HepG2 (cell line): ENCODE data around the gene ADI1. TPM values are rescaled to one million over a fixed set of nuclear protein-coding genes. Genes with fewer than 3 reads are reported as not detected.

Experiments
- ATF7 ChIP-seq, 2 experiments: fragments of 450-650 bp in 1 of 2; sonication (generic) in 1 of 2; formaldehyde crosslinking in 1 of 2; IDR thresholded peaks; 2 replicates each; pipeline versions ENCODE4 v1.4.0 to v1.6.1; 2016 to 2020; ENCODE audit warnings: antibody characterized with exemption in 1 of 2, mild to moderate bottlenecking in 1 of 2, missing genetic modification reagents in 1 of 2
- CERS6 ChIP-seq: sonication (generic); formaldehyde crosslinking; IDR thresholded peaks from 2 replicates; pipeline ENCODE4 v1.5.0; 2020; ENCODE audit warnings: missing genetic modification reagents
- DMAP1 ChIP-seq: IDR thresholded peaks from 2 replicates; pipeline ENCODE4 v1.6.1; 2016
- GABPA ChIP-seq, 2 experiments: IDR thresholded peaks; 2 replicates each; pipeline ENCODE4 v1.6.1; 2011 to 2016; ENCODE audit warnings: low read depth in 2 of 2, low read length in 1 of 2, missing biosample characterization in 1 of 2, missing genetic modification characterization in 1 of 2
- GTF3A ChIP-seq: sonication (generic); formaldehyde crosslinking; conservative IDR thresholded peaks from 2 replicates; pipeline ENCODE4 v1.4.0; 2020; ENCODE audit warnings: mild to moderate bottlenecking, missing genetic modification reagents
- HMG20A ChIP-seq: IDR thresholded peaks from 2 replicates; pipeline ENCODE4 v1.6.1; 2016; ENCODE audit warnings: borderline replicate concordance
- MLXIP ChIP-seq: sonication (generic); formaldehyde crosslinking; IDR thresholded peaks from 2 replicates; pipeline ENCODE4 v1.9.0; 2021; ENCODE audit warnings: missing genetic modification reagents, borderline replicate concordance
- MTERF4 ChIP-seq: sonication (generic); formaldehyde crosslinking; IDR thresholded peaks from 2 replicates; pipeline ENCODE4 v1.8.0; 2023; ENCODE audit warnings: mild to moderate bottlenecking, missing genetic modification reagents
- NFE2L2 ChIP-seq: fragments of 150-350 bp; IDR thresholded peaks from 2 replicates; pipeline ENCODE4 v1.6.1; 2014; ENCODE audit warnings: low read length
- NFIB ChIP-seq: sonication (generic); formaldehyde crosslinking; IDR thresholded peaks from 2 replicates; pipeline ENCODE4 v1.9.0; 2021; ENCODE audit warnings: missing genetic modification reagents, mild to moderate bottlenecking, borderline replicate concordance
- NFYC ChIP-seq: IDR thresholded peaks from 2 replicates; pipeline ENCODE4 v1.6.1; 2016; ENCODE audit warnings: missing genetic modification reagents, missing compliant biosample characterization
- RARG ChIP-seq: sonication (generic); formaldehyde crosslinking; IDR thresholded peaks from 2 replicates; pipeline ENCODE4 v1.4.0; 2020; ENCODE audit warnings: low read depth, mild to moderate bottlenecking, missing genetic modification reagents
- REXO4 ChIP-seq: sonication (generic); formaldehyde crosslinking; IDR thresholded peaks from 2 replicates; pipeline ENCODE4 v1.8.0; 2022; ENCODE audit warnings: missing genetic modification reagents, mild to moderate bottlenecking, borderline replicate concordance
- TARDBP ChIP-seq: sonication (generic); formaldehyde crosslinking; IDR thresholded peaks from 2 replicates; pipeline ENCODE4 v1.8.0; 2022; ENCODE audit warnings: mild to moderate bottlenecking, missing genetic modification reagents
- WIZ ChIP-seq: sonication (generic); formaldehyde crosslinking; IDR thresholded peaks from 2 replicates; pipeline ENCODE4 v1.5.1; 2020; ENCODE audit warnings: mild to moderate bottlenecking, missing genetic modification reagents
- ZFP91 ChIP-seq: sonication (generic); formaldehyde crosslinking; IDR thresholded peaks from 2 replicates; pipeline ENCODE4 v1.9.0; 2022; ENCODE audit warnings: missing genetic modification reagents, mild to moderate bottlenecking, borderline replicate concordance
- ZNF24 ChIP-seq: fragments of 450-650 bp; IDR thresholded peaks from 2 replicates; pipeline ENCODE4 v1.6.1; 2017; ENCODE audit warnings: antibody characterized with exemption, mild to moderate bottlenecking
- ZNF383 ChIP-seq: sonication (generic); formaldehyde crosslinking; IDR thresholded peaks from 2 replicates; pipeline ENCODE4 v1.4.0; 2020; ENCODE audit warnings: missing genetic modification reagents, mild to moderate bottlenecking, borderline replicate concordance
- ZNF549 ChIP-seq: sonication (generic); formaldehyde crosslinking; IDR thresholded peaks from 2 replicates; pipeline ENCODE4 v1.5.0; 2020; ENCODE audit warnings: missing genetic modification reagents
- ZNF550 ChIP-seq: sonication (generic); formaldehyde crosslinking; IDR thresholded peaks from 2 replicates; pipeline ENCODE4 v1.4.0; 2020; ENCODE audit warnings: mild to moderate bottlenecking, missing genetic modification reagents, borderline replicate concordance
- ZNF563 ChIP-seq: sonication (generic); formaldehyde crosslinking; IDR thresholded peaks from 2 replicates; pipeline ENCODE4 v1.8.0; 2022; ENCODE audit warnings: mild to moderate bottlenecking, moderate library complexity, missing genetic modification reagents
- ZNF883 ChIP-seq: sonication (generic); formaldehyde crosslinking; IDR thresholded peaks from 2 replicates; pipeline ENCODE4 v1.5.1; 2020; ENCODE audit warnings: mild to moderate bottlenecking, missing genetic modification reagents; ENCODE audit errors: not compliant biosample characterization
- polyA plus RNA-seq, 8 experiments: library from polyadenylated mRNA; depleted of rRNA in 3 of 8; stranded (reverse) in 7 of 8; unstranded in 1 of 8; fragments of >200 nt; fragmentation: Illumina TruSeq in 4 of 8; extraction: Trizol in 4 of 8; gene quantifications; 2 replicates each; pipeline versions ENCODE4 v1.2.1 to v1.2.3, GENCODE V29; 2011 to 2016; ENCODE audit warnings: low read depth in 4 of 8, missing spikeins in 1 of 8, mixed read lengths in 1 of 8; ENCODE audit not compliant: insufficient read depth in 1 of 8
- total RNA-seq, 5 experiments: library from RNA; depleted of rRNA; stranded (reverse); fragments of >200 nt; fragmentation: Illumina TruSeq; extraction: Trizol; gene quantifications; 2 replicates each; pipeline ENCODE4 v1.2.3, GENCODE V29; 2016; ENCODE audit warnings: low read depth in 1 of 5

The ADI1 gene
- total and polyA plus RNA-seq, 2 of the 13 experiments (the other 11 are each of a cell fraction or from before 2014, with no cell fraction given) = 28.7 to 123 TPM

- TF ChIP-seq CERS6 (CRISPR knock-in tag) (peak; percentile 32), MTERF4 (CRISPR knock-in tag) (peak; percentile 91), GABPA (IDR thresholded peaks at IDR 0.05; ENCODE audit: low read depth, low read length) (no peak), GABPA (CRISPR knock-in tag; IDR thresholded peaks at IDR 0.05; ENCODE audit: low read depth) (no peak), ZNF550 (peak; percentile 86; the same call in 1 of the 2 replicates), TARDBP (CRISPR knock-in tag) (peak; percentile 97), HMG20A (CRISPR knock-in tag) (peak; percentile 49; the same call in 1 of the 2 replicates), GTF3A (CRISPR knock-in tag) (no peak), ZNF24 (0 out of 2 replicates have a peak, but pooled peaks have one; percentile 58), DMAP1 (peak; percentile 91), ATF7 (IDR thresholded peaks at IDR 0.05) (no peak), ATF7 (CRISPR knock-in tag; IDR thresholded peaks at IDR 0.05) (0 out of 2 replicates have a peak, but pooled peaks have one; percentile 14), RARG (CRISPR knock-in tag) (peak; percentile 54; the same call in 1 of the 2 replicates), REXO4 (CRISPR knock-in tag) (peak; percentile 97), ZNF883 (CRISPR knock-in tag) (peak; percentile 34), ZNF383 (CRISPR knock-in tag) (no peak), ZFP91 (CRISPR knock-in tag) (peak; percentile 95), NFYC (peak; percentile 67), MLXIP (CRISPR knock-in tag) (peak; percentile 68; the same call in 1 of the 2 replicates), NFE2L2 (no peak), NFIB (CRISPR knock-in tag) (0 out of 2 replicates have a peak, but pooled peaks have one; percentile 82), WIZ (CRISPR knock-in tag) (peak; percentile 86; the same call in 1 of the 2 replicates), ZNF549 (no peak), ZNF563 (CRISPR knock-in tag) (peak; percentile 99)
Measured at GRCh38 chr2:3519255-3520205, at the start of gene ADI1 (continued).
